ENCODE results near the gene NEU2.

NEU2 gene

DNA sequence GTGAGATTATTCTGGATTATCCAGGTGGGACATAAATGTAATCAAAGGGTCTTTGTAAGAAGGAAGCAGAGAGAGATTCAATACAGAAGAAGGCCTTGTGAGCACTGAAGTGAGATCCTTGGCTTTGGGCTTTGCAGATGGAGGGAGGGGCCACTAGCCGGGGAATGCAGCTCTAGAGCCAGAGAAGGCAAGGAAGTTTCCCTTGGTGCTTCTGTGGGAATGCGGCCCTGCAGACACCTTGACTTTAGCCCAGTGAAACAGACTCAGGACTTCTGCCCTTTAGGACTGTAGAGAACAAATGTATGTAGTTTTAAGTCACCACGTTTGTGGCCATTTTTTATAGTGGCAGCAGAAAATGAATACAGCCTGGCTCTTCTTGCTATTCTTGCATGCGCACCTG, 8.1 kb downstream of the NEU2 start:
- TF ChIP-seq, protein P1, sequence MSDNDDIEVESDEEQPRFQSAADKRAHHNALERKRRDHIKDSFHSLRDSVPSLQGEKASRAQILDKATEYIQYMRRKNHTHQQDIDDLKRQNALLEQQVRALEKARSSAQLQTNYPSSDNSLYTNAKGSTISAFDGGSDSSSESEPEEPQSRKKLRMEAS (IDR thresholded peaks at IDR 0.05; ENCODE audit: low read depth, low read length) = no peak
- TF ChIP-seq, protein P2, sequence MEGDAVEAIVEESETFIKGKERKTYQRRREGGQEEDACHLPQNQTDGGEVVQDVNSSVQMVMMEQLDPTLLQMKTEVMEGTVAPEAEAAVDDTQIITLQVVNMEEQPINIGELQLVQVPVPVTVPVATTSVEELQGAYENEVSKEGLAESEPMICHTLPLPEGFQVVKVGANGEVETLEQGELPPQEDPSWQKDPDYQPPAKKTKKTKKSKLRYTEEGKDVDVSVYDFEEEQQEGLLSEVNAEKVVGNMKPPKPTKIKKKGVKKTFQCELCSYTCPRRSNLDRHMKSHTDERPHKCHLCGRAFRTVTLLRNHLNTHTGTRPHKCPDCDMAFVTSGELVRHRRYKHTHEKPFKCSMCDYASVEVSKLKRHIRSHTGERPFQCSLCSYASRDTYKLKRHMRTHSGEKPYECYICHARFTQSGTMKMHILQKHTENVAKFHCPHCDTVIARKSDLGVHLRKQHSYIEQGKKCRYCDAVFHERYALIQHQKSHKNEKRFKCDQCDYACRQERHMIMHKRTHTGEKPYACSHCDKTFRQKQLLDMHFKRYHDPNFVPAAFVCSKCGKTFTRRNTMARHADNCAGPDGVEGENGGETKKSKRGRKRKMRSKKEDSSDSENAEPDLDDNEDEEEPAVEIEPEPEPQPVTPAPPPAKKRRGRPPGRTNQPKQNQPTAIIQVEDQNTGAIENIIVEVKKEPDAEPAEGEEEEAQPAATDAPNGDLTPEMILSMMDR (IDR thresholded peaks at IDR 0.05; ENCODE audit: low read depth, low read length) = no peak
- no peak for TF ChIP-seq POLR2A (IDR thresholded peaks at IDR 0.05; ENCODE audit: extremely low read depth, insufficient read length)
- H3K4me3 ChIP-seq (ENCODE audit: low read depth, low read length) = no peak overlapping the region
- no peak for DNase-seq (ENCODE audit: low read depth)

DNA sequence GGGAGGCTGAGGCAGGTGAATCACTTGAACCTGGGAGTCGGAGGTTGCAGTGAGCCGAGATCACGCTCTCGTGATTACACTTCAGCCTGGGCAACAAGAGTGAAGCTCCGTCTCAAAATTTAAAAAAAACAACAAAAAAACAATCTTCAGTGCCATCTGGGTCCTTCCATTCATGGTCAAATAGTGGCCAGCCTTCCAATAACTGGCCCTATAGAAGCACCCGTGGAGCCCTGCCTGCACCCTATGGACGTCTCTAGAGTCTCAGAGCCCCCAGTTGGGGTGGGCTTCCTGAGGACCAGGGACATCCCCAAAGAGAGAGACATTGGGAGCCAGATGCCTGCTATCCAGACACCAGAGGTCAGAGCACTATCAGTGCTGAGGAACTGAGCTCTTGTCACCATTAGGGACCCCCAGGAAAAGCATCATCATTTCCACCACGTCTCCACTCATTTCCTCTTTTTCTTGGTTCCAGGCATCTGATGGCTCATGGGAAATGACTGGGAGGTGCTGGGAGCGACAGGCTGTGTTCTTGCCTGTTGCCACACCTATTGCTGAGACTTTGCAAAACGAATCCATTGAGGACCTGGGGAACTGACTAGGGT, 9.4 kb downstream of the NEU2 start:
- TF ChIP-seq, protein P1 (IDR thresholded peaks at IDR 0.05; ENCODE audit: low read depth, low read length) = no peak
- TF ChIP-seq, protein P2 (IDR thresholded peaks at IDR 0.05; ENCODE audit: low read depth, low read length) = no peak
- TF ChIP-seq POLR2A (IDR thresholded peaks at IDR 0.05; ENCODE audit: extremely low read depth, insufficient read length) (no peak), MYC (IDR thresholded peaks at IDR 0.05; ENCODE audit: low read depth, low read length) (no peak)
- DNase-seq (ENCODE audit: low read depth) = peak; percentile 31
- no peak overlapping the region for H3K4me3 ChIP-seq (ENCODE audit: low read depth, low read length)

DNA sequence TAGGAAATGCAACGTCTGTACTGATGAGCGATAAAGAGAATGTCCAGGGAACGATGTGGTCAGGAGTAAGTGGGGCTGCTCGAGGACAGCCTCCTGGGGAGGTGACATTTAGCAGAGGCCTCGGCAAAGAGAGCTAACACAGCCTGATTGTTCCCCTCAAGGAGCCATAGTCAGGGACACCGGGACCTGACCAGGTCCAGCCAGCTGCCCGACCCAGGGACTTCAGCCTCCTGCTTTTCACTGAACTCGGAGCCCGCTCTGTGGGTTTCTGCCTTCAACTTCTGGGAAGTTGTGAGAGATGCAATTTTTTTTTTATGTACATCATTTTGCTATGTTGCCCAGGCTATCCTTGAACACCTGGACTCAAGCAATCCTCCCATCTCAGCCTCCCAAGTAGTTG, 10.1 kb downstream of the NEU2 start:
- no peak overlapping the region for H3K4me3 ChIP-seq (ENCODE audit: low read depth, low read length)
- TF ChIP-seq MYC (IDR thresholded peaks at IDR 0.05; ENCODE audit: low read depth, low read length) = no peak
- TF ChIP-seq, protein P2 (IDR thresholded peaks at IDR 0.05; ENCODE audit: low read depth, low read length) = no peak
- no peak for TF ChIP-seq POLR2A (IDR thresholded peaks at IDR 0.05; ENCODE audit: extremely low read depth, insufficient read length)
- DNase-seq (ENCODE audit: low read depth) = no peak

DNA sequence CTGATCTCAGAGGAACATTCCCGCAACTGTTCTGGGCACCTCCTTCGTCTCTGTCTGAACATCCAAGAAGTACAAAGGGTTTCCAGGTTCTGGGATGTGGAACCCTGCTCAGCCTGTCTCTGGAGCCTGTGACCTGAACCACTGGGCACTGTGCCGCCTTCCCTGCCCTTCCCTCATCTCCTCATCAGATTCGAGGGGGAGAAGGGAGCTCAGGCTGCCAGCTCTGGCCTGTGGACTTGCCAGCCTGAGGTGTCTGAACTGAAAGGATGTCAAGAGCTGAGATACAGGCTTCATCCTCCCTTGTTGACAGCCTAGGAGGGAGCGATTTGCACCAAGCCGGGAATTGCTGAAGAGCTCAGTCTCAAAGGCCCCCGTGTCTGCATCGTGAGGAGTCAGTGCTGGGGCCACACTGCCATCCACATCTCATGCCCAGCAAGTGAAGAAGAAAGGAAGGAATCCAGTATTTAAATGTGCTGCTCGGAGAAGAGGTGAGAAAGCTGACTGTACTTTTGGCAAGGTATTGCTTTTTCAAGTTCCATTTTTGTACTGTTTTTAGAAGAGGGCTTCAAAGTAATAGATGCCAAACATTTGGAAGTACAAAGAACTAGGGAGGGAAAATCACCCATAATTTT, 12.6 kb downstream of the NEU2 start:
- no peak for DNase-seq (ENCODE audit: low read depth)
- H3K4me3 ChIP-seq (ENCODE audit: low read depth, low read length) = no peak overlapping the region
- TF ChIP-seq MYC (IDR thresholded peaks at IDR 0.05; ENCODE audit: low read depth, low read length) (no peak), POLR2A (IDR thresholded peaks at IDR 0.05; ENCODE audit: extremely low read depth, insufficient read length) (no peak)
- TF ChIP-seq, protein P2 (IDR thresholded peaks at IDR 0.05; ENCODE audit: low read depth, low read length) = no peak
- TF ChIP-seq, protein P1 (IDR thresholded peaks at IDR 0.05; ENCODE audit: low read depth, low read length) = no peak

DNA sequence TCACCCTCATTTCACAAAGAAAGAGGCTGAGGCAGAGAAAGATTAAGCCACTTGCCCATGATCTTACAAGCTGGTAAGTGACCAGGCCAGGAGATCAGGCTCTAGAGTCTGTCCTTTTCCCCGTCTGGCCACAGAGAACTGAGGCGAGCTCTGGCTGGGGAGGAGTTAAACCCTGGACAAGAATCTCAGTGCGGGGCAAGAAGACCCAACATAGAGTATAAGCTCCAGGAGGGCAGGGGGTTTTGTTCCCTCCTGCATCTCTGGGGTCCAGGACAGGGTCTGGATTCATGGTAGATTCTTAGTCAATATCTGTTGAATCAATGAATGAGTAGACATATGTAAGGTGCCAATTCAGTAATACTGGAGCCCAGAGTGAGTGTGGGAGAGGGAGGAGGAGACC, 14.7 kb downstream of the NEU2 start:
- no peak for DNase-seq (ENCODE audit: low read depth)
- TF ChIP-seq MYC (IDR thresholded peaks at IDR 0.05; ENCODE audit: low read depth, low read length) (no peak), POLR2A (IDR thresholded peaks at IDR 0.05; ENCODE audit: extremely low read depth, insufficient read length) (no peak)
- TF ChIP-seq, protein P1 (IDR thresholded peaks at IDR 0.05; ENCODE audit: low read depth, low read length) = no peak
- TF ChIP-seq, protein P2 (IDR thresholded peaks at IDR 0.05; ENCODE audit: low read depth, low read length) = no peak
- H3K4me3 ChIP-seq (ENCODE audit: low read depth, low read length) = no peak overlapping the region

Data from NB4 (cell line).